ENCODE measurements around the gene TMEM167A.

Gene TMEM167A

GRCh38 chr5:83084336-83084735 is 7.1 kb upstream of the TMEM167A start:
- no peaks in the 10 kb centered on the region for H3K9me2 ChIP-seq (replicated peaks; ENCODE audit: insufficient read depth, low read length)
- TF ChIP-seq, protein P1, sequence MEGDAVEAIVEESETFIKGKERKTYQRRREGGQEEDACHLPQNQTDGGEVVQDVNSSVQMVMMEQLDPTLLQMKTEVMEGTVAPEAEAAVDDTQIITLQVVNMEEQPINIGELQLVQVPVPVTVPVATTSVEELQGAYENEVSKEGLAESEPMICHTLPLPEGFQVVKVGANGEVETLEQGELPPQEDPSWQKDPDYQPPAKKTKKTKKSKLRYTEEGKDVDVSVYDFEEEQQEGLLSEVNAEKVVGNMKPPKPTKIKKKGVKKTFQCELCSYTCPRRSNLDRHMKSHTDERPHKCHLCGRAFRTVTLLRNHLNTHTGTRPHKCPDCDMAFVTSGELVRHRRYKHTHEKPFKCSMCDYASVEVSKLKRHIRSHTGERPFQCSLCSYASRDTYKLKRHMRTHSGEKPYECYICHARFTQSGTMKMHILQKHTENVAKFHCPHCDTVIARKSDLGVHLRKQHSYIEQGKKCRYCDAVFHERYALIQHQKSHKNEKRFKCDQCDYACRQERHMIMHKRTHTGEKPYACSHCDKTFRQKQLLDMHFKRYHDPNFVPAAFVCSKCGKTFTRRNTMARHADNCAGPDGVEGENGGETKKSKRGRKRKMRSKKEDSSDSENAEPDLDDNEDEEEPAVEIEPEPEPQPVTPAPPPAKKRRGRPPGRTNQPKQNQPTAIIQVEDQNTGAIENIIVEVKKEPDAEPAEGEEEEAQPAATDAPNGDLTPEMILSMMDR (IDR thresholded peaks at IDR 0.05; ENCODE audit: low read length), result no peak
- no peak for TF ChIP-seq EZH2phosphoT487 (IDR thresholded peaks at IDR 0.05; ENCODE audit: low read length)
- TF ChIP-seq EZH2 (optimal IDR thresholded peaks at IDR 0.05; ENCODE audit: low read depth, low read length), result no peak
- H3K9me3 ChIP-seq (replicated peaks; ENCODE audit: insufficient read depth, low read length), result no peaks in the 10 kb centered on the region
- no peak overlapping the region for H3K4me2 ChIP-seq (ENCODE audit: low read depth, low read length)
- no peaks in the 10 kb centered on the region for H3K36me3 ChIP-seq (replicated peaks; ENCODE audit: insufficient read depth, low read length)
- no peaks in the 10 kb centered on the region for H3K4me1 ChIP-seq (ENCODE audit: low read length)
- no peak overlapping the region for H3K4me3 ChIP-seq (ENCODE audit: low read length)
- H3K9ac ChIP-seq (ENCODE audit: low read length), result no peak overlapping the region
- no peak for DNase-seq
- peaks cover 12% of the 10 kb centered on the region for H3K79me2 ChIP-seq (ENCODE audit: low read length)
- no peaks in the 10 kb centered on the region for H3F3A ChIP-seq (ENCODE audit: insufficient read depth, low read length)
- H3K27ac ChIP-seq (ENCODE audit: low read length), result no peak overlapping the region
- no peak overlapping the region for H2AFZ ChIP-seq (ENCODE audit: low read length)
- no peaks in the 10 kb centered on the region for H3K27me3 ChIP-seq (replicated peaks; ENCODE audit: insufficient read depth, low read length)
- H4K20me1 ChIP-seq (ENCODE audit: insufficient read depth, low read length), result no peaks in the 10 kb centered on the region

DNA sequence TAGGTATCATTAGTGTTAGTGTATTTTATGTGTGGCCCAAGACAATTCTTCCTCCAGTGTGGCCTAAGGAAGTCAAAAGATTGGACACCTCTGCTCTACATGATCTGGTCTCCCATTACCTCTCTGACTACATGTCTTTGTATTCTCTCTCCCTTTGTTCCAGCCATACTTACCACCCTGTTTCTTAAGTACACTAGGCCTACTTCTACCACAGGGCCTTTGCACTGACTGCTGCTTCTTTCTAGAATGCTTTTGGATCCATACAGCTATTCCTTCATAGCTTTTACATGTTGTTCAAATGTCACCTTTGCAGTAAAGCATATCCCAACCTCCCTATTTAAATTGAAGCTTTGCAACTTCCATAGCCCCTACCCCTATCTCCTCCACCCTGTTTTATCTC is 5.6 kb upstream of the TMEM167A start:
- Histone ChIP-seq H2AFZ (ENCODE audit: low read length) (no peak overlapping the region), H3K27ac (ENCODE audit: low read length) (no peak overlapping the region), H3K9me3 (replicated peaks; ENCODE audit: insufficient read depth, low read length) (no peaks in the 10 kb centered on the region), H3K4me3 (ENCODE audit: low read length) (no peak overlapping the region), H3K4me2 (ENCODE audit: low read depth, low read length) (no peak overlapping the region), H3K79me2 (ENCODE audit: low read length) (peaks cover 28% of the 10 kb centered on the region), H3K9ac (ENCODE audit: low read length) (no peak overlapping the region), H3K9me2 (replicated peaks; ENCODE audit: insufficient read depth, low read length) (no peaks in the 10 kb centered on the region), H3F3A (ENCODE audit: insufficient read depth, low read length) (0 out of 2 replicates have a peak, but pooled peaks cover 2% of the 10 kb centered on the region), H3K27me3 (replicated peaks; ENCODE audit: insufficient read depth, low read length) (no peaks in the 10 kb centered on the region), H4K20me1 (ENCODE audit: insufficient read depth, low read length) (no peaks in the 10 kb centered on the region), H3K4me1 (ENCODE audit: low read length) (peaks cover 5% of the 10 kb centered on the region; the same call in 1 of the 2 replicates), H3K36me3 (replicated peaks; ENCODE audit: insufficient read depth, low read length) (no peaks in the 10 kb centered on the region)
- no peak for DNase-seq
- TF ChIP-seq, protein P1 (IDR thresholded peaks at IDR 0.05; ENCODE audit: low read length), result no peak
- TF ChIP-seq EZH2 (optimal IDR thresholded peaks at IDR 0.05; ENCODE audit: low read depth, low read length) (no peak), EZH2phosphoT487 (IDR thresholded peaks at IDR 0.05; ENCODE audit: low read length) (no peak)

DNA sequence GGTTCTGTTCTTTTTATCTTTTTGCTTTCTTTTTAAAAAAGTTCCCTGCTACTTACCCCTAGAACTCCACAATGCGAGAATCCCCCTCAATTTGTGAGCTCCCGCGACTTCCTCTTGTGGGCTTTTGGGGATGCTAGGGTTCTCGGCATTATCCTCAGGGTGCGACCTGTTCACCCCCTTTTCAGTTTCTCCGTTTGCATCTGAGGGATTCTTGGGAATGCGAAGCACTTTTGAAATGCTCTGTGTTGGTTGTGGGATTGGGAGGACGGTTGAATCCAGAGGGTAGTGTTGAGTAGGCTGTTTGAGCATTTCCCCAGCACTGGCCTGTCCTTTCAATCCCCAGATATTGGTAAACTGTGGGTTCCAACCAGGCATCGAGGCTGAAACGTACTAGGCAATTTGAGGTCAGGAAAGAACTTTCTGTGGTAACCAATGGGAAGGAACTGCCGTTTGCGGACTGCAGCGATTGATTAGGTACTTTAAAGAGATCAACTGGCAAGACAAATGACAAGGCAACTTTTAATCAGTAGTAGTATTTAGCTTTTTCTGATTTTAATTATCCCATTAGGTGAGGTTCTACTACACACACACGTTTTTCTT is 568 bp upstream of the TMEM167A start:
- Histone ChIP-seq H4K20me1 (ENCODE audit: insufficient read depth, low read length) (0 out of 2 replicates have a peak, but pooled peaks cover 2% of the 10 kb centered on the region), H3K27me3 (replicated peaks; ENCODE audit: insufficient read depth, low read length) (no peaks in the 10 kb centered on the region), H3K9me3 (replicated peaks; ENCODE audit: insufficient read depth, low read length) (no peaks in the 10 kb centered on the region), H3K4me1 (ENCODE audit: low read length) (peaks cover 10% of the 10 kb centered on the region; the same call in 1 of the 2 replicates), H3K9ac (ENCODE audit: low read length) (peak overlapping the region; percentile 78), H3K9me2 (replicated peaks; ENCODE audit: insufficient read depth, low read length) (no peaks in the 10 kb centered on the region), H2AFZ (ENCODE audit: low read length) (peak overlapping the region; percentile 98), H3K79me2 (ENCODE audit: low read length) (peaks cover 70% of the 10 kb centered on the region), H3F3A (ENCODE audit: insufficient read depth, low read length) (peaks cover 10% of the 10 kb centered on the region; the same call in 1 of the 2 replicates), H3K4me3 (ENCODE audit: low read length) (peak overlapping the region; percentile 95), H3K4me2 (ENCODE audit: low read depth, low read length) (peak overlapping the region; percentile 80), H3K36me3 (replicated peaks; ENCODE audit: insufficient read depth, low read length) (0 out of 2 replicates have a peak, but pooled peaks cover 4% of the 10 kb centered on the region), H3K27ac (ENCODE audit: low read length) (peak overlapping the region; percentile 72)
- DNase-seq, result peak; percentile 10
- TF ChIP-seq EZH2 (optimal IDR thresholded peaks at IDR 0.05; ENCODE audit: low read depth, low read length) (no peak), EZH2phosphoT487 (IDR thresholded peaks at IDR 0.05; ENCODE audit: low read length) (no peak)
- TF ChIP-seq, protein P1 (IDR thresholded peaks at IDR 0.05; ENCODE audit: low read length), result no peak

Data from MM.1S (cell line).